Fibroblast of mammary gland (primary cell): ENCODE measurements around the gene PBXIP1.

ENCODE experiments used
- DNase-seq: peaks from one replicate; pipeline ENCODE4 v3.0.0-alpha.2; 2010; ENCODE audit warnings: low read depth
- H3K4me3 ChIP-seq: 2 replicates; pipeline ENCODE4 v1.5.1; 2011; ENCODE audit warnings: low read depth, mild to moderate bottlenecking, low read length, moderate library complexity; ENCODE audit not compliant: control insufficient read depth
- TF ChIP-seq, protein P1 (sequence below): conservative IDR thresholded peaks from 2 replicates; pipeline ENCODE4 v1.5.1; 2011; ENCODE audit warnings: low read depth, low read length, inconsistent platforms; ENCODE audit not compliant: control insufficient read depth, insufficient read depth

Gene PBXIP1, protein sequence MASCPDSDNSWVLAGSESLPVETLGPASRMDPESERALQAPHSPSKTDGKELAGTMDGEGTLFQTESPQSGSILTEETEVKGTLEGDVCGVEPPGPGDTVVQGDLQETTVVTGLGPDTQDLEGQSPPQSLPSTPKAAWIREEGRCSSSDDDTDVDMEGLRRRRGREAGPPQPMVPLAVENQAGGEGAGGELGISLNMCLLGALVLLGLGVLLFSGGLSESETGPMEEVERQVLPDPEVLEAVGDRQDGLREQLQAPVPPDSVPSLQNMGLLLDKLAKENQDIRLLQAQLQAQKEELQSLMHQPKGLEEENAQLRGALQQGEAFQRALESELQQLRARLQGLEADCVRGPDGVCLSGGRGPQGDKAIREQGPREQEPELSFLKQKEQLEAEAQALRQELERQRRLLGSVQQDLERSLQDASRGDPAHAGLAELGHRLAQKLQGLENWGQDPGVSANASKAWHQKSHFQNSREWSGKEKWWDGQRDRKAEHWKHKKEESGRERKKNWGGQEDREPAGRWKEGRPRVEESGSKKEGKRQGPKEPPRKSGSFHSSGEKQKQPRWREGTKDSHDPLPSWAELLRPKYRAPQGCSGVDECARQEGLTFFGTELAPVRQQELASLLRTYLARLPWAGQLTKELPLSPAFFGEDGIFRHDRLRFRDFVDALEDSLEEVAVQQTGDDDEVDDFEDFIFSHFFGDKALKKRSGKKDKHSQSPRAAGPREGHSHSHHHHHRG

DNA sequence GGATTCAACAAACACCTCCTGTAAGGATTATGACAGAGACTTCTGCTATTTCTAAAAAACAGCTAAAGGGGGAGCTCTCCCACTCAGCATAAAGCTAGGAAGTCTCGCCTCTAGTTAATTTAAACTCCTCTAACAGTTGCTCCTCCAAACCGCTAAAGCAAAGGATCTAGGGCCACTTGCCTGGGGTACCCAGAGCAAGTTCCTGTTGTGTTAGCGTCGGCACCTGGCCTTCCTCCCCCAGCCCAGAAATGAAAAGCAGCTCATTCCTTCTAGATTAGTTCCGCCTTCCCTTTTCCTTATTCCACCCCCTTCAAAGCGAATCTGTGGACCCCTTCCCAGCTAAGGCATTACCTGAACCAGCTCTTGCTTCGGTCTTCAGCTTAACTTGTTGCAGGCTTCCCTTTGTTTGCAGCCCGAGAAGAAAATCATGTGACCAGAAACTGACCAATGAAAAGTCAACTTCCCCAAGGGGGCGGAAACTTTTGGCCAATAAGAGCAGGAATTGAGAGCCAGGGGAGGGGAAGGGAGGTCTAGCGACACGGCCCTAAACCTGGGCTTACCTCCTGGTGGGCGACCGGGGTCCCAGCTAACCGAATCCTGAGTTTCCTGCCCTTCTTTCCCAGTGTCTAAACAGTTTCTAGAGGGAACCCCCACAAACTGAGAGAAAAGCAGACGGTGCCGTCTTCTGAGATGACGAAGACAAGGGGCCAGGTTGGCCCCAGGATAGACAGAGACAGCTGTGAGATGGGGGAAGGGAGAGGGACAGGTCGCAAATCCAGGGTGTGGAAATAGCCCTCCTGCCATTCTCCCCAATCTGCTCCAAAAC, at the start of gene PBXIP1:
Gene PBXIP1, minus strand, starts transcription at position 382 of the 826 bp plus-strand sequence. CDS start 2,378 bp downstream, outside the sequence.
- H3K4me3 ChIP-seq, result peak within 1 kb of the TSS; percentile 55
- DNase-seq, result peak; percentile 85
- TF ChIP-seq, protein P1, sequence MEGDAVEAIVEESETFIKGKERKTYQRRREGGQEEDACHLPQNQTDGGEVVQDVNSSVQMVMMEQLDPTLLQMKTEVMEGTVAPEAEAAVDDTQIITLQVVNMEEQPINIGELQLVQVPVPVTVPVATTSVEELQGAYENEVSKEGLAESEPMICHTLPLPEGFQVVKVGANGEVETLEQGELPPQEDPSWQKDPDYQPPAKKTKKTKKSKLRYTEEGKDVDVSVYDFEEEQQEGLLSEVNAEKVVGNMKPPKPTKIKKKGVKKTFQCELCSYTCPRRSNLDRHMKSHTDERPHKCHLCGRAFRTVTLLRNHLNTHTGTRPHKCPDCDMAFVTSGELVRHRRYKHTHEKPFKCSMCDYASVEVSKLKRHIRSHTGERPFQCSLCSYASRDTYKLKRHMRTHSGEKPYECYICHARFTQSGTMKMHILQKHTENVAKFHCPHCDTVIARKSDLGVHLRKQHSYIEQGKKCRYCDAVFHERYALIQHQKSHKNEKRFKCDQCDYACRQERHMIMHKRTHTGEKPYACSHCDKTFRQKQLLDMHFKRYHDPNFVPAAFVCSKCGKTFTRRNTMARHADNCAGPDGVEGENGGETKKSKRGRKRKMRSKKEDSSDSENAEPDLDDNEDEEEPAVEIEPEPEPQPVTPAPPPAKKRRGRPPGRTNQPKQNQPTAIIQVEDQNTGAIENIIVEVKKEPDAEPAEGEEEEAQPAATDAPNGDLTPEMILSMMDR, result peak; percentile 39

DNA sequence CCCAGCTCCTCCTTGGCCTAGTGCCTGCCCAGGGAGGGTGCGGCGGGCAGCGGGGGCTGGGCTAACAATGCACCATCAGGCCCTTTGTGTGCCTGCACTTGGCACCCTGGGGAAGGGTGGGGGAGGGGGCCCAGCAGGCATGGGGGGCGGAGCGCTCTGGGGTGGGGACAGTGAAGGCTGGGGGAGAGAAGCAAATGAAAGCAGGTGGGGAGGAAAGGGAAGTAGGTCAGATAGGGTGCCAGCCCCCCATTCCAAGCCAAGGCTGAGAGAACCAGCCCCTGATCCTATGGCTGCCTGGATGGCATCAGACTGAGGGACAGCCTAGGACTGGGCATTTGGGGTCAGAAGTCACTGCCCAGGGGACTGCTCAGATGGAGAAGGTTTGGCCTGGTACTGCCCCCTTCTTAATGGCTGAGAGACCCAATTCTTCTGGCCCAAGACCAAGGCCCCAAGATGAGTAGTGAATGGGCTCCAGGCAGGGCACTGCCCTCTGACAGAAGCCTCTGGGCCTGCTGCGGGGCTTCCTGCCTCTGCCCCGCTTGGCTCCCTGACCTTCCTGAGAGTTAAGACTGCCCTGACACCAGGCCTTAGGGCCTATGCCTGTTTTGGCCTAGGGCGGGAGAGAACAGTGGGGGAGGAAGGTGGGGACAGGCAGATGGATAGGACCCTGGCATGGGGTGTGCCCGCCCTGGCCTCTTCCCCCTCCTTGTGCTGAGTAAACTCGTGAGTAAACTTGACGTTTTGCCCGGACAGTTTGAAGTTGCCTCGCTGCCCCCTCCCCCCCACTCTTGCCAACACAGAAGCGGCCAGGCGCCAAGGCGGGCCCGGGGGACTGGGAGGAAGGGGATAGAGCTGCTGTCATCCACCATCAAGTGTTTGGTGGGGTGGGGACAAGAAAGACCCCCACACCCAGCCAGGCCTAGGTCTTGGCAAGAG, 49.4 kb upstream of the PBXIP1 start:
- DNase-seq, result no peak
- no peak overlapping the region for H3K4me3 ChIP-seq
- TF ChIP-seq, protein P1, result no peak

- peak overlapping the region; percentile 89 for H3K4me3 ChIP-seq
- no peak for DNase-seq
- TF ChIP-seq, protein P1, result no peak
Observed at GRCh38 chr1:155004352-155005075, 48.6 kb upstream of the PBXIP1 start.

- peak overlapping the region; percentile 89 for H3K4me3 ChIP-seq
- TF ChIP-seq, protein P1, result no peak
- peak; percentile 43 for DNase-seq
Observed at GRCh38 chr1:155003766-155004351, 48.0 kb upstream of the PBXIP1 start.

DNA sequence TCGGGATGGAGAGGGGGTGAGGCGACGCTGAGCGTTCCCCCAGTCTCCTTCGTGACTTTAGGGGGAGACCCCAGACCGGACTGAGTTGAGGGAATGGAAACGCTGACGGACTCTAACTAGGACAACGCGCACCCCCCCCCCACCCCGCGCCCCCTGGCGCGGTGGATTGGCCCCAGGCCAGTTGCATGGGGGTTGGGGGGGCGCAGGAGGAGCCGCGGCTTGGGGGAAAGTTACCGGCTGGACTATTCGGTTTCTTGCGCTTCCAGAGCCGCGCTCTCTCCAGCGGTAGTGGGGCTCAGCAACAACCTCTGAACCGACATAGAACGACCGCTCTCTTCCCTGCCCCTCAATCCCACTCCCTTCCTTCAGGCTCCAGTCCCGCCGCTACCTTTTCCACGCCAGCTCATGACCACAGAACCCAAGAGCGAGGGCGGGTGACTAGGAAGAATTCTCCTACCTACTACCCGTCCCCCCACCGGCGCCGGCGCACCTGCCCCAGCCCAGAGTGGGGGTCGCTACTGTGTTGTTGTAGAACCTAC, 47.4 kb upstream of the PBXIP1 start:
- H3K4me3 ChIP-seq, result peak overlapping the region; percentile 89
- TF ChIP-seq, protein P1, result no peak
- no peak for DNase-seq
